Mucosa of descending colon (tissue), 3 donors: ENCODE data around the gene ATP13A4. TPM values are rescaled to one million over a fixed set of nuclear protein-coding genes. Genes with fewer than 3 reads are reported as not detected.

Source experiments
- ATAC-seq: fragments of 200-7000 bp; cut with Tn5 transposase; one replicate; pipeline ENCODE4 v1.9.1; 2020; ENCODE audit warnings: mild to moderate bottlenecking, moderate library complexity
- DNase-seq, 3 donors: peaks; one replicate each; pipeline ENCODE4 v3.0.0-alpha.2; 2020
- H3K36me3 ChIP-seq: fragments of 200-600 bp; one replicate; pipeline ENCODE4 v1.8.0; 2021; ENCODE audit warnings: low read depth, mild to moderate bottlenecking
- H3K4me1 ChIP-seq: fragments of 200-600 bp; one replicate; pipeline ENCODE4 v1.8.0; 2021; ENCODE audit warnings: low read depth, mild to moderate bottlenecking
- H3K4me3 ChIP-seq: fragments of 200-600 bp; one replicate; pipeline ENCODE4 v1.8.0; 2021; ENCODE audit warnings: mild to moderate bottlenecking
- H3K9me3 ChIP-seq: fragments of 200-600 bp; one replicate; pipeline ENCODE4 v1.8.0; 2021; ENCODE audit warnings: mild to moderate bottlenecking
- CTCF ChIP-seq: fragments of 200-600 bp; IDR thresholded peaks from one replicate; pipeline ENCODE4 v1.8.0; 2022; ENCODE audit warnings: antibody characterized with exemption, mild to moderate bottlenecking
- intact Hi-C, 2 donors: fragments of 100-400 bp; cut with DNase I in 1 of 2; cut with micrococcal nuclease in 1 of 2; formaldehyde crosslinking; loops; one replicate each; pipeline versions ENCODE4 v1.11.0 to v1.11.1; 2022; cut with DNase I, micrococcal nuclease
- total RNA-seq, 3 donors: library from RNA; stranded (reverse); fragmentation: NEBNext Ultra II Directional in 2 of 3; extraction: Animal tissue kit (Norgen Biotek cat#: 25700) in 2 of 3; gene quantifications; one replicate each; pipeline versions ENCODE4 v1.2.1 to v1.2.4, GENCODE V29; 2021 to 2023
- donor health status: DM: no; HTN: no; CAD: no; lungs with moderate emphysema.
- donor health status: DM: no; HTN: no; CAD: no.
- donor health status: DM: no; HTN: yes; CAD: no.

ATP13A4 gene
- total RNA-seq, 3 donors from 2014 or later: 7.3 to 33.6 (median 19.1) TPM

- Histone ChIP-seq H3K4me1 (no peaks in the 10 kb centered on the region), H3K4me3 (no peak overlapping the region), H3K36me3 (no peaks in the 10 kb centered on the region), H3K9me3 (no peaks in the 10 kb centered on the region)
- TF ChIP-seq CTCF: no peak
- DNase-seq (no peak), ATAC-seq (no peak)
- intact Hi-C loops: no loop called here
Observed at GRCh38 chr3:193569119-193569518, 14.4 kb upstream of the ATP13A4 start.

- peak; percentile 11 for TF ChIP-seq CTCF
- DNase-seq (peak in 2 of 3 donors; percentile 57 to 71), ATAC-seq (peak; percentile 96)
- intact Hi-C loops: loop anchor here in 1 of 2 donors (5.0 kb wide), 1 partner anchor 102 kb away; no protein-coding TSS in a partner anchor
- Histone ChIP-seq H3K4me1 (no peaks in the 10 kb centered on the region), H3K9me3 (no peaks in the 10 kb centered on the region), H3K4me3 (no peak overlapping the region), H3K36me3 (no peaks in the 10 kb centered on the region)
Observed at GRCh38 chr3:193564012-193564411, 9.3 kb upstream of the ATP13A4 start.

DNA sequence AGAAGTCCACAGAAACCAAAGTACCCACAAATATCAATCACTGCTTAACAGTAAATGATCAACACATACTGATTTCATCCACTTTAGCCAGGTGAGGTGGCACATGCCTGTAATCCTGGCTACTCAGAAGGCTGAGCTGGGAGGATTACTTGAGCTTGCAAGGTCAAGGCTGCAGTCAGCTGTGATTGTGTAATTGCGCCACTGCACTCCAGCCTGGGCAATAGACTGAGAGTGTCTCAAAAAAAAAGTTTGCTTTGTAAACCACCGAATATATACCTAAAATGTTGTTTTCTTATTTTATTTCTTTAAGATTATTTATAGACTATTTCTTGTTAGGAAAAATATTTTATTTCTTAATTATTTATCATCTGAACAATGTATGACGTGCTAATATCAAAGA is 8.7 kb upstream of the ATP13A4 start:
- H3K36me3 ChIP-seq: no peaks in the 10 kb centered on the region
- H3K9me3 ChIP-seq: no peaks in the 10 kb centered on the region
- TF ChIP-seq CTCF: no peak
- no peak overlapping the region for H3K4me3 ChIP-seq
- no peak for DNase-seq
- intact Hi-C loops: loop anchor here in 1 of 2 donors (5.0 kb wide), 1 partner anchor 101 kb away; no protein-coding TSS in a partner anchor
- H3K4me1 ChIP-seq: no peaks in the 10 kb centered on the region
- ATAC-seq: peak; percentile 44

GRCh38 chr3:193560870-193561269 is 6.2 kb upstream of the ATP13A4 start:
- Histone ChIP-seq H3K4me3 (no peak overlapping the region), H3K36me3 (no peaks in the 10 kb centered on the region), H3K4me1 (peaks cover 4% of the 10 kb centered on the region), H3K9me3 (no peaks in the 10 kb centered on the region)
- intact Hi-C loops: loop anchor here in 1 of 2 donors (5.0 kb wide), 1 partner anchor 99 kb away; no protein-coding TSS in a partner anchor
- TF ChIP-seq CTCF: no peak
- DNase-seq (no peak), ATAC-seq (no peak)

- intact Hi-C loops: loop anchor here in 1 of 2 donors (5.0 kb wide), 1 partner anchor 98 kb away; no protein-coding TSS in a partner anchor
- DNase-seq: no peak
- H3K4me3 ChIP-seq: no peak overlapping the region
- H3K4me1 ChIP-seq: peaks cover 4% of the 10 kb centered on the region
- no peaks in the 10 kb centered on the region for H3K9me3 ChIP-seq
- no peak for TF ChIP-seq CTCF
- no peak for ATAC-seq
- no peaks in the 10 kb centered on the region for H3K36me3 ChIP-seq
Observed at GRCh38 chr3:193560091-193560490, 5.4 kb upstream of the ATP13A4 start.

GRCh38 chr3:193559100-193559499 is 4.4 kb upstream of the ATP13A4 start:
- TF ChIP-seq CTCF: no peak
- DNase-seq: no peak
- ATAC-seq: no peak

More at GRCh38 chr3:193559100-193559499, 4.4 kb upstream of the ATP13A4 start:
- Histone ChIP-seq H3K9me3 (no peaks in the 10 kb centered on the region), H3K4me3 (no peak overlapping the region), H3K4me1 (peaks cover 4% of the 10 kb centered on the region), H3K36me3 (no peaks in the 10 kb centered on the region)
- intact Hi-C loops: no loop called here
